ENCODE data around the gene TOE1. TPM values are rescaled to one million over a fixed set of nuclear protein-coding genes. Genes with fewer than 3 reads are reported as not detected.

The TOE1 gene
- total and polyA plus RNA-seq, 7 donors: 7.1 to 12.9 (median 10.5) TPM

- no peak overlapping the region for H3K4me3 ChIP-seq
- no peaks in the 10 kb centered on the region for H3K9me3 ChIP-seq
- TF ChIP-seq POLR2AphosphoS5 (IDR thresholded peaks at IDR 0.05) (no peak), EP300 (IDR thresholded peaks at IDR 0.05) (no peak), CTCF (IDR thresholded peaks at IDR 0.05) (no peak), POLR2A (IDR thresholded peaks at IDR 0.05) (no peak)
- DNase-seq: no peak
- WGBS, 2 donors: 19 to 65% methylated on average over 4 of the region's 4 CpGs
- H3K36me3 ChIP-seq: peaks cover 11 to 38% (median 23%) of the 10 kb centered on the region in 4 donors
- peaks cover 0 to 14% (median 11%) of the 10 kb centered on the region in 4 donors for H3K4me1 ChIP-seq
- no peak overlapping the region for H3K27ac ChIP-seq
- H3K27me3 ChIP-seq: no peaks in the 10 kb centered on the region
- intact Hi-C loops (cut with DNase I): loop anchor here (5.0 kb wide), 1 partner anchor 466 kb away; the partner anchor contains the start of gene MAST2
Measured at GRCh38 chr1:45335855-45336324, 4.1 kb upstream of the TOE1 start.

DNA sequence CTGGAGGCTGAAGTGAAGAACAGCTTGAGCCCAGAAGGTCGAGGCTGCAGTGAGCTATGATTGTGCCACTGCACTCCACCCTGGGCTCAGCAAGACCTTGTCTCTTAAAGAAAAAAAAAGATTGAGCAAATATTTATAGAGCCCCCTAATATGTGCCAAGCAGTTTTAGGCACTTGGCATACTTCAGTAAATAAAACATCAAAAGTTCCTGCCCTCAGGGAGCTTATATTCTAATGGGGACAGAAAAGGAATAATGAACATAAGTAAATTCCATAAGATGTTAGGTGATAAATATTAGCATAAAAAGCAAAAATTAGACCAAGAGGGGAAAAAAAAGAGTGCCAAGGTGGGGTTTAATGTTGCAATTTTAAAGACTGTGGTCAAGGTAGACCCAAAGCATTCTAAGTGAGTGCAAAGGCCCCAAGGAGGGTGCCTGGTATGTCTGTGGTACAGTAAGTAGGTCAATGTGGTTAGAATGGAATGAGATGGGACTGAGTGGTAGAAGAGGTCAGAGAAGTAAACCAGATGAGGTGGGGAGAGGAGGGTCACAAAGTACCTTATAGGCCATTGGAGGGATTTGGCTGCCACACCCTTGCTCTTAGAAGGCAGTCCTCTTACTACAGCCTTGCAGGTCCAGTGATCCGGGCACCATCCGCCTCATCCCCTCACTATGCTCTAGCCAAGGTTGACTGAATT lies 2.2 kb upstream of the TOE1 start:
- intact Hi-C loops (cut with DNase I): loop anchor here (5.0 kb wide), 1 partner anchor 465 kb away; the partner anchor contains the start of gene MAST2
- H3K4me3 ChIP-seq: no peak overlapping the region
- H3K9me3 ChIP-seq: no peaks in the 10 kb centered on the region
- no peak overlapping the region for H3K27ac ChIP-seq
- 76 to 91% methylated on average over 3 of the region's 3 CpGs for WGBS, 2 donors
- DNase-seq: no peak
- TF ChIP-seq POLR2AphosphoS5 (IDR thresholded peaks at IDR 0.05): no peak
- TF ChIP-seq POLR2A (IDR thresholded peaks at IDR 0.05): no peak
- no peak for TF ChIP-seq EP300 (IDR thresholded peaks at IDR 0.05)
- TF ChIP-seq CTCF (IDR thresholded peaks at IDR 0.05): no peak
- H3K4me1 ChIP-seq: peaks cover 0 to 30% (median 28%) of the 10 kb centered on the region in 4 donors
- H3K27me3 ChIP-seq: no peaks in the 10 kb centered on the region
- H3K36me3 ChIP-seq: peaks cover 14 to 31% (median 16%) of the 10 kb centered on the region in 4 donors

DNA sequence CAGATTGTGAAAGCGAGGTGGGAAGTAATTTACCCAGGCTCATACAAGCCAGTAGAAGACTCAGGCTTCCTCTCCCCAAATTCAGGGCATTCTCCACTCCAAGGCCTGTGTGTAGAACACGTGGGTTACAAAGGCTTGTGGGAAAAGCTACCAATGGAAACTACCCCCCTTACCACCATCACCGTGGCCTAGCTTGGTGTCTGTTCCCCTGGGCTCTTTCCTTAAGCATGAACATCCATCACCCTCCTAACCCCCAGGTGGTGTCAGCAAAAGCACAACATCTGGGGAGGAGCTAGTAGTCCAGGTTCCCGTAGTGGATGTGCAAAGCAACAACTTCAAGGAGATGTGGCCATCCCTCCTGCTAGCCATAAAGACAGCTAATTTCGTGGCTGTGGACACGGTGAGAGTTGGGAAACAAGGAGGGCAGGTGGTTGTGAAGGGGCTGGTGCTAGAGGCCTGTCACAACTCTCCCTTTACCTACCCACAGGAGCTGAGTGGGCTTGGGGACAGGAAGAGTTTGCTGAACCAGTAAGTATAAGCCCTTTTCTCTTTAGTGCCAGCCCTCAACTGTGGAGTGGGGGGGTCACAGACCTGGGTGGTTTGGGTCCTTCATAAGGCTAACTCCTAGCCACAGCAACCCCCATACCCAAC lies 971 bp downstream of the TOE1 start:
- no peaks in the 10 kb centered on the region for H3K9me3 ChIP-seq
- peak overlapping the region; percentile 92 to 98 (median 96) for H3K27ac ChIP-seq
- TF ChIP-seq EP300 (IDR thresholded peaks at IDR 0.05): no peak
- TF ChIP-seq POLR2A (IDR thresholded peaks at IDR 0.05): no peak
- TF ChIP-seq CTCF (IDR thresholded peaks at IDR 0.05): no peak
- no peak for TF ChIP-seq POLR2AphosphoS5 (IDR thresholded peaks at IDR 0.05)
- intact Hi-C loops (cut with DNase I): loop anchor here (1.0 to 5.0 kb wide), 3 partner anchors 37 to 328 kb away; partner anchors contain the start of genes TESK2 and UROD
- H3K4me3 ChIP-seq: peak overlapping the region; percentile 67 to 88 (median 76)
- 13 to 27% methylated on average over 6 of the region's 6 CpGs for WGBS, 2 donors
- no peak for DNase-seq
- H3K36me3 ChIP-seq: peaks cover 23 to 42% (median 30%) of the 10 kb centered on the region in 4 donors
- H3K4me1 ChIP-seq: peaks cover 0 to 30% (median 28%) of the 10 kb centered on the region in 4 donors
- H3K27me3 ChIP-seq: no peaks in the 10 kb centered on the region

- DNase-seq: no peak
- Histone ChIP-seq H3K4me1 (peaks cover 0 to 43% (median 41%) of the 10 kb centered on the region in 4 donors), H3K27ac (no peak overlapping the region), H3K36me3 (peaks cover 23 to 43% (median 30%) of the 10 kb centered on the region in 4 donors), H3K27me3 (no peaks in the 10 kb centered on the region), H3K4me3 (no peak overlapping the region), H3K9me3 (no peaks in the 10 kb centered on the region)
- TF ChIP-seq POLR2A (IDR thresholded peaks at IDR 0.05) (no peak), EP300 (IDR thresholded peaks at IDR 0.05) (no peak), CTCF (IDR thresholded peaks at IDR 0.05) (no peak), POLR2AphosphoS5 (IDR thresholded peaks at IDR 0.05) (no peak)
- intact Hi-C loops (cut with DNase I): loop anchor here (5.0 kb wide), 1 partner anchor 148 kb away; the partner anchor contains the start of gene TESK2
- WGBS, 2 donors: 97% methylated on average over 2 of the region's 2 CpGs
Measured at GRCh38 chr1:45344499-45344898, 4.5 kb downstream of the TOE1 start.
